HUES48 (cell line): ENCODE measurements around the gene PCYT2.

Experiments
- H3K27ac ChIP-seq: one replicate; pipeline ENCODE4 v1.7.0; 2013; ENCODE audit warnings: low read depth, low read length, inconsistent platforms
- H3K27me3 ChIP-seq: 2 replicates; pipeline ENCODE4 v1.6.1; 2013; ENCODE audit warnings: mild to moderate bottlenecking, low read length; ENCODE audit not compliant: control insufficient read depth, insufficient read depth
- H3K36me3 ChIP-seq: 2 replicates; pipeline ENCODE4 v1.6.1; 2013; ENCODE audit warnings: low read length; ENCODE audit not compliant: control insufficient read depth, insufficient read depth
- H3K4me1 ChIP-seq: 2 replicates; pipeline ENCODE4 v1.6.1; 2013; ENCODE audit warnings: mild to moderate bottlenecking, low read length; ENCODE audit not compliant: control insufficient read depth, insufficient read depth
- H3K4me3 ChIP-seq: 2 replicates; pipeline ENCODE4 v1.5.1; 2013; ENCODE audit warnings: mild to moderate bottlenecking, low read depth, low read length
- H3K9ac ChIP-seq: 2 replicates; pipeline ENCODE4 v1.6.1; 2013; ENCODE audit warnings: mild to moderate bottlenecking, low read depth, low read length, moderate library complexity
- H3K9me3 ChIP-seq: 2 replicates; pipeline ENCODE4 v1.6.1; 2013; ENCODE audit warnings: low read length; ENCODE audit not compliant: control insufficient read depth, insufficient read depth

PCYT2 gene

GRCh38 chr17:81854974-81855774 lies 56.0 kb downstream of the PCYT2 start:
- Histone ChIP-seq H3K27me3 (no peaks in the 10 kb centered on the region), H3K9me3 (no peaks in the 10 kb centered on the region), H3K9ac (no peak overlapping the region), H3K36me3 (peaks cover 75% of the 10 kb centered on the region), H3K4me3 (no peak overlapping the region), H3K4me1 (peaks cover 6% of the 10 kb centered on the region; the same call in 1 of the 2 replicates), H3K27ac (no peak overlapping the region)

GRCh38 chr17:81852237-81852636 lies 59.0 kb downstream of the PCYT2 start:
- Histone ChIP-seq H3K36me3 (peaks cover 67% of the 10 kb centered on the region), H3K4me1 (no peaks in the 10 kb centered on the region), H3K4me3 (no peak overlapping the region), H3K9ac (no peak overlapping the region), H3K27ac (no peak overlapping the region), H3K27me3 (no peaks in the 10 kb centered on the region), H3K9me3 (no peaks in the 10 kb centered on the region)

- Histone ChIP-seq H3K36me3 (peaks cover 70% of the 10 kb centered on the region), H3K9me3 (no peaks in the 10 kb centered on the region), H3K27ac (no peak overlapping the region), H3K4me1 (no peaks in the 10 kb centered on the region), H3K27me3 (no peaks in the 10 kb centered on the region), H3K4me3 (no peak overlapping the region), H3K9ac (no peak overlapping the region)
Measured at GRCh38 chr17:81851423-81851822, 59.8 kb downstream of the PCYT2 start.
